GM13977 (cell line): Measurements from ENCODE around the gene CDC14B.

Experiments used
- DNase-seq: peaks from one replicate; pipeline ENCODE4 v3.0.0; 2012; ENCODE audit warnings: low spot score
- in situ Hi-C: fragments of 300-500 bp; cut with MboI; formaldehyde crosslinking; loops from one replicate; pipeline ENCODE4 v1.12.0; 2022; ENCODE audit warnings: low sequenced_read_pairs, low pct_unique_long_range_greater_than_20kb, mixed read lengths, inconsistent platforms; ENCODE audit not compliant: unreplicated experiment
- TF ChIP-seq, protein P1 (sequence below): IDR thresholded peaks from 2 replicates; pipeline ENCODE4 v1.5.1; 2012; ENCODE audit warnings: mild to moderate bottlenecking, control low read depth; ENCODE audit not compliant: insufficient read depth; ENCODE audit errors: extremely low read depth, missing control alignments

The CDC14B gene

DNA sequence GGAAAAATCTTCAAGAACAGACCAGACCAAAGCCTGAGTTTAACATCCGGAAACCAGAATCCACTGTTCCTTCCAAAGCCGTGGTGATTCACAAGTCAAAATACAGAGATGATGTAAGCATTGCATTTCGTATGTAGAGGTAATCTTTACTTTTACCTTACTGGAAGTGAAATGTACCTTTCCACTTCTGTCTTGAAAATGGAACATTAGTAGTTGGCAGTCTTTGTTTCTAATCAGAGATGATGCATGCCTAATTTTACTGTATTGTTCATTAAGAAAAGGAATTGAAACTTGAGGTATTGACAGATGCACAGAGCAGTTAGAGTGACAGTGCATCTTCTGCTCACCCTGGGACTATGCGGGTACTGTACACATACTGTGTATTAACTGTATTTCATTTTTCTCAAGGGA, 135.1 kb downstream of the CDC14B start:
- in situ Hi-C loops, result no loop called here
- TF ChIP-seq, protein P1, sequence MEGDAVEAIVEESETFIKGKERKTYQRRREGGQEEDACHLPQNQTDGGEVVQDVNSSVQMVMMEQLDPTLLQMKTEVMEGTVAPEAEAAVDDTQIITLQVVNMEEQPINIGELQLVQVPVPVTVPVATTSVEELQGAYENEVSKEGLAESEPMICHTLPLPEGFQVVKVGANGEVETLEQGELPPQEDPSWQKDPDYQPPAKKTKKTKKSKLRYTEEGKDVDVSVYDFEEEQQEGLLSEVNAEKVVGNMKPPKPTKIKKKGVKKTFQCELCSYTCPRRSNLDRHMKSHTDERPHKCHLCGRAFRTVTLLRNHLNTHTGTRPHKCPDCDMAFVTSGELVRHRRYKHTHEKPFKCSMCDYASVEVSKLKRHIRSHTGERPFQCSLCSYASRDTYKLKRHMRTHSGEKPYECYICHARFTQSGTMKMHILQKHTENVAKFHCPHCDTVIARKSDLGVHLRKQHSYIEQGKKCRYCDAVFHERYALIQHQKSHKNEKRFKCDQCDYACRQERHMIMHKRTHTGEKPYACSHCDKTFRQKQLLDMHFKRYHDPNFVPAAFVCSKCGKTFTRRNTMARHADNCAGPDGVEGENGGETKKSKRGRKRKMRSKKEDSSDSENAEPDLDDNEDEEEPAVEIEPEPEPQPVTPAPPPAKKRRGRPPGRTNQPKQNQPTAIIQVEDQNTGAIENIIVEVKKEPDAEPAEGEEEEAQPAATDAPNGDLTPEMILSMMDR, result no peak
- peak; percentile 76 for DNase-seq

DNA sequence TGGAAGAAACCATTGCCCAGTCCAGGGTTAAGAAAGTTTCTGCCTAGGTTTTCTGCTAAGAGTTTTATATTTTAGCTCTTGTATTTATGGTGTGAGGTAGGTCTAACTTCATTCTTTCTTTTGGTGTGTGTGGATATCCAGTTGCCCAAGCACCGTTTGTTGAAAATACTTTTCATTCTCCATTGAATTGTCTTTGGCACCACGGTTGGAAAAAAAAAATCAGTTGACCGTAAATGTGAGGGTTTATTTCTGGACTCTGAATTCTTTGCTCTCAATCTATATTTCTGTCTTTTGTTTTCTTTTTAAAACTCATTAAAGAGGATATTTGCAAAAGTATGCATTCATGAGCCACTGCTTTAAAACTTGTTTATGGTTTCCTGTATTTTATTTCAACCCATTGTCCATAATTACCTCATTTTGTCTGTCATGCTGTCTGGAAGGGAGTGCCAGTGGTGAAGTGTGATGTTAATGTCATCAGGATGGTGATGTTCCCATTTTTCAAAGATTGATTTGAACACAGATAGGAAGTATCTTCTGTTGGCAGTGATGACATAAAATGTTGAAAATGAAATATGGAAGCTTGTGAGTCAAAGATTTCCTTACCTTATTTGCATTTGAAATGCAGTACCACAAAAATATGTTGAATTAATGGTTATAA, 135.8 kb downstream of the CDC14B start:
- in situ Hi-C loops, result no loop called here
- DNase-seq, result no peak
- TF ChIP-seq, protein P1, result no peak

DNA sequence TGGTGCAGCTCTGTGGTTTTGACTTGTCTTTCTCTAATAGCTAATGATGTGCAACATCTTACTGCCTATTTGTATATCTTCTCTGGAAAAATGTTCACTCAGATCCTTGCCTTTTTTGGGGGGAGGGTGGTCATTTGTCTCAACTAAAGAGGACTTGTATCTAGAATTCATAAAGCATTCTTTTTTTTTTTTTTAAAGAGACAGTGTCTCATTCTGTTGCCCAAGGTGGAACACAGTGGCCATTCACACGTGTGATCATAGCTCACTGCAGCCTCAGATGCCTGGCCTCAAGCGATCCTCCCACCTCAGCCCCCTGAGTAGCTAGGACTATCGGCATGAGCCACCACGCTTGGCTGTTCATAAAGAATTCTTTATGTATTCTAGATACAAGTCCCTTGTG, 136.4 kb downstream of the CDC14B start:
- DNase-seq, result no peak
- TF ChIP-seq, protein P1, result no peak
- in situ Hi-C loops, result no loop called here

DNA sequence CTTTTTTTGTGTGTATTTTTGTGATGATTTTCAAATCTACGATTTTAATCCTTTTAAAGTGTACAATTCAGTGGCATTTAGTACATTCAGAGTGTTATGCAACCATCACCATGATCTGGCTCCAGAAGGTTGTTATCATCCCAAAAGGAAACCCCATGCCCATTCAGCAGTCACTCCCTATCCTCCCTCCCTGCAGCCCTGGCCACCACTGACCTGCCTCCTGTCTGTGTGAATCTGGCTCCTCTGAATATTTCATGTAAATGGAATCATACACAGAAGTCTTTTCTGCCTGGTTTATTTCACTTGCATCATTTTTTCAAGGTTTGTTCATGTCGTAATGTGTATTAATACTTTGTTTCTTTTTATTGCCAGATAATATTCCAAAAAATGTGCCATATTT, 137.2 kb downstream of the CDC14B start:
- in situ Hi-C loops, result no loop called here
- TF ChIP-seq, protein P1, result no peak
- no peak for DNase-seq

DNA sequence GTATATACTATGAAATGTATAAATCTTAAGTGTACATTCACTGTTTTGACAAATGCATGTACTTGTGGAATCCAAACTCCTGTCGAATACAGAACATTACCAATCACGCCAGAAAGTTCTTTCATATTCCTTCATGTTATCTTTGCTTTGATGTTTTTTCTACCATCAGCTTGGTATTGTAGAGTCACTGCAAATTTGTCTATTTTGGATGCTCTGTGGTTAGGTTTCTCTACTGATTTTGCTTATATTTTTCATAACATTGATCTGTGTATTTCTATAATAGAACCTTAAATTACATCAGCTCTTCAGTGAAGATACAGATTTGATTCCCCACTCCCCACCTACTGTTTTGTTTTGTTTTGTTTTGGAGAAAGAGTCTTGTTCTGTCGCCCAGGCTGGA, 138.9 kb downstream of the CDC14B start:
- TF ChIP-seq, protein P1, result no peak
- no peak for DNase-seq
- in situ Hi-C loops, result no loop called here

DNA sequence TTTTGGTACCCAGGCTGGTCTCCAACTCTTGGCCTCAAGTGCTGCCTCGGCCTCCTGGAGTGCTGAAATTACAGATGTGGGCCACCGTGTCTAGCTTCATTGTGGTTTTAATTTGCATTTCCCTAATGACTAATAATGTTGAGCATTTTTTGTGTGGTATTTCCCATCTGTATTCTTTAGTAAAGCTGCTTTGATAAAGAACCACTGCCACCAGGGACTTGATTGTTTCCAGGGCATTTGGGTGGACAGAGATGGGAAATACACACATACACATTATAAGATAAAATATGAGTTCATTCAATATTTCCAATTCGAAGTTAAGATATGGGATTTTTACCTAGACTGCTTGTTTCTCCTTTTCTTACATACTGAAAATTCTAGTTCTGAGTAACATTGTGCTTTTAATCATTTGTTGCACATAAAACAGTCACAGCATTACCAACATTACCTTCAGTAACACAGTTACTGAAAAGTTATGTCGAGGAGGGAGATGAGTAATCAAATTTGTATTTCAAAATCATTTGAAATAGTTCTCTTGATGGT, 140.7 kb downstream of the CDC14B start:
- TF ChIP-seq, protein P1, result no peak

More for the DNA sequence above, 140.7 kb downstream of the CDC14B start:
- in situ Hi-C loops, result no loop called here
- peak; percentile 47 for DNase-seq
